HG02678 (cell line): ENCODE results near the gene NPAS2.

Source experiments
- ATAC-seq: cut with Tn5 transposase; IDR thresholded peaks from one replicate; pipeline ENCODE4 v1.9.1; 2021; ENCODE audit warnings: mild to moderate bottlenecking, moderate library complexity; ENCODE audit not compliant: unreplicated experiment

Gene NPAS2

DNA sequence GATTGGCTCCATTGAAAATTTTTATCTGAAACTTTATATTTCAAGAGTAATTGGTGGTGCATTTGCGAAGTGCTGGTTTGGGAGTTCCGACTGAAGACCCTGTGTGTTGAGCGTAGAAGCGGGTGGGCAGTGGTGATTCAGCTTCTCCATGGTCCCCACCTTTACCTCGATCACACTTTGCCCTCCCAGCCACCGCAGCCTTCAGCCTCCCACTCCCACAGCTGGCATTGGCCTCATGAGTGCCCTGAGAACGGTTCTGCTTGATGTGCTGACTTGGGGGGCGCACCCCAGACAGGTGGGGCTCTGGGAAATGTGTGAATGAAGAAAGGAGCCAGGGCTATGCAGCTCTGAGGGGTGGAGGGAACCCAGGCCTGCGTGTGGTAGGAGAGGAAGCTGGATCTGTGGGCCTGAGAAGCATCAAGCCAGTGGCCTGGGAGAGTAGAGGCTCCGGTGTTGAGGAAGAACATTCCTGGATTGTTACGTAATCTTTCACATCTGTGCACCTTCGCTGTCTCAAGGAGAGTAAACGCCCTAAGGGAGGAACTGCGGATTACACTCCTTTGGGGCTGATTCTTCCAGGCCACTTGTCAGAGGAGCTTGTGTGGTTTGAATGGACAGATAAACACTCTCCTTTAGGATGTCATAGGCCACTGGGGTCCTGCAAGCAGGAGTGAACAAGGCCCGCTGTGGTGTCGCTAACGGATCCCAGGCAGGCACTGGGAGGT, 83.8 kb downstream of the NPAS2 start:
- ATAC-seq: no peak

GRCh38 chr2:100905132-100905805, 85.3 kb downstream of the NPAS2 start:
- no peak for ATAC-seq

GRCh38 chr2:100906131-100906530, 86.2 kb downstream of the NPAS2 start:
- no peak for ATAC-seq

GRCh38 chr2:100906679-100907078, 86.7 kb downstream of the NPAS2 start:
- no peak for ATAC-seq

GRCh38 chr2:100907832-100908231, 87.9 kb downstream of the NPAS2 start:
- no peak for ATAC-seq

- ATAC-seq: no peak
Observed at GRCh38 chr2:100909534-100910081, 89.7 kb downstream of the NPAS2 start.

DNA sequence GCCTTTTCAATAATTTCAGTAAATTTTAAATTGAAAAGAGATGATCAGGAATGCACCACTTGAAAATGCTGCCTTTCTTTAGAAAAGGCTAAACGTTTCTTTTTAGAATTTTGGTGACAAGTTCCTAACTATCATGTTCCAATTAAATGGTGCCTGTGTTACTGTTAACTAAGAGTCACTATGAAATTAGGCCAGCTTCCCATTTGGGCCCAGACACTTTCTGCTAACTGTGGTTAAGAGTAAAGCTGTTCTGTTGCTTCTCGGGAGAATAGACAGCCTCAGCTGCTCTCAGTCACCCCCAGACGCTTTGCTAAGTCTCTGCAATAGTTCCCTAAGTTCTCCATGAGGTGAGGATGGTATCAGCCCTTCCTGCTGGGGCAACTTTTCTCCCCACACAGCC, 90.2 kb downstream of the NPAS2 start:
- no peak for ATAC-seq

DNA sequence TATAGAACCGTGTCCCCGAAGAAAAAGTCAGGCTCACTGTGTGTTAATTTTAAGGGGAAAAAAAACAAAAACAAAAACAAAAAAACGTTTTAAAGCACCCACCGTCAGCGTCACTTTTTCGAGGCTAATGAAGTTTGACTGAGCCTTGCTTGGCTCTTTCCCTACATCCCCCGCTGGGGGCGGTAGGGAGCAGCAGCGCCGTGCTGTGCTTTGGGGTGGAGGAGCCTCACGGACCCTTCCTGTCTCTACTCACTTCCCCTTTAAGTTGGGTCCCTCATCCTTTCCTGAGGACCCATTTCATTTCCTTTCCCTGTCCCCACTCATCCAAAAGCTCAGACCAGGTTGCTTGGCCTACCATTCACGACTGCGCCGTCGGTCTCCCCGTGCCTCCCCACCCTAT, 99.4 kb downstream of the NPAS2 start:
- no peak for ATAC-seq

- ATAC-seq: no peak
Observed at GRCh38 chr2:100921685-100922161, 101.8 kb downstream of the NPAS2 start.

DNA sequence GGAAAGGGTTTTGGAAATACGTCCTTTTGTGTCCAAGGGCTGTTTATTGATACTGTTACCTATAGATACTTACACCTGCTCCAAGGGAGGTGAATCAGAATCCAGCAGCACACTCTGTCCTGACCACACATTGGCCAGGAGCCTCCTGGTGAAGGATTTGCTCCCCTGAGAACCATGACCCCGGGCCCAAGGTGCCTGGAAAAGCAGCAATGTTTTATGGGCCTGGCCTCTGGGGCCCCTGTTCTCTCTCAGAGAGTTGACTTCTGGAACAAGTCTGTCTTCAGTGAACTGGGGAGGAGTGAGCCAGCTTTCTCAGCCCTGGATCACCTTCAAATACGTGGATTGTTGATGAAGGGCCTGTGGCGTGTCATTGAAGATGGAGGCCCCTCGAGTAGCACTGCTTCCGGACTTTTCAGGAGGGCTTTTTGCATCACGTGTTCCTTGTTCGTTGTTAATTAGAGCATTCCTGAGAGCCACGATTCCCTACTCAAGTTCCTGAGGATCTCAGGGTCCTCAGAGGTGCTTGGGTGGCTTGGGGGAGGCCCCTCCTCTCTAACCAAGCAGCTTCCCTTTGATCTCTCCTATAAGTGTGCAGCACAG, 103.6 kb downstream of the NPAS2 start:
- ATAC-seq: no peak

DNA sequence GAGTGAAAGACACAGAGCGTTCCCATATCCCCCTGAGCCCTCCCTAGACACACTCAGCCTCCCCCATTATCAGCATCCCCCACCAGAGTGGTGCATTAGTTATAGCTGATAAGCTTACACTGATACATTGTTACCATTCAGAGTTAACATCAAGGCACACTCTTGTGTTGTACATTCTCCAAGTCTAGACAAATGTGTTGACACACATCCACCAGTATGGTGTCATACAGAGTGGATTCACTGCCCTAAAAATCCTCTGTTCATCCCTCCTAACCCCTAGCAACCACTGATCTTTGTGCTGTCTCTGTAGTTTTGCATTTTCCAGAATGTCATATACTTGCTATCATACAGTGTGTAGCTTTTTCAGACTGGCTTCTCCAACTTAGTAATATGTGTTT, 104.2 kb downstream of the NPAS2 start:
- ATAC-seq: no peak

DNA sequence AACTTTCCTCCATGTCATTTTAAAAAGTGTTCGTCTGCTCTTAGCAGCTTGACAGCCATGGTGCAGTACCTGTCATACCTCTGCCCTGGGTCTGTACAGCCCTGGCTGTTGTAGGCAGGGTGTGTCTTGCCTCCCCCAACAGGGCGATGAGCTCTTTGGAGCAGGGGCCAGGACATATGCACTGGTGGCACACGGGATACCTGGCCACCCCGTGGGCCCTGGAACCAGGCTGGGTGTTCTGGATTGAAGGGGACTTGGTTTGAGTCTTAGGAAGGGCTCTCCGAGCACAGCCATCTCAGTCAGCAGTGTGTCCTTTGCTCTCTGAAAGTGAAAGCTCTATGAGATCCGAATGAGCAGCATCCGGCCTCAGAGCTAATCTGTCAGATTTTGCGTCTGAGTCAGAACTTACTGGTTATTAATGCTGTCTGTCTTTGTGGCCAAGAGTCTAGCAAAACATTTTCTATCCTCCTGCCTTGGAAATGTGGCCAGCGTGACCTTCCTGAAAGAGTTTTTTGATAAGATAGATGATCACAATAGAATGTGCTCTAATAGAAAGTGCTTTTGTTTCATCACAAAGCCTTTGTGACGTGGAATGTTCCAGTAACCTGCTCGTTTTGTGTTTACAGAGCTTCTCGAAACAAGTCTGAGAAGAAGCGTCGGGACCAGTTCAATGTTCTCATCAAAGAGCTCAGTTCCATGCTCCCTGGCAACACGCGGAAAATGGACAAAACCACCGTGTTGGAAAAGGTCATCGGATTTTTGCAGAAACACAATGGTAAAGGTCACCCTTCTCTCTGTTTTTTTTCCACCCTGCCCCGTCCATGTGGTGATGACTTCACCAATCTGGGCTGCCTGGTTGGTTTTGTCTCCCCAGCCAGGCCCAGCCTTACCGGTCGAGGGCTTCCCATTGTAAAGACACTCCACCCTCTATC, 104.8 kb downstream of the NPAS2 start:
- ATAC-seq: peak; percentile 98

DNA sequence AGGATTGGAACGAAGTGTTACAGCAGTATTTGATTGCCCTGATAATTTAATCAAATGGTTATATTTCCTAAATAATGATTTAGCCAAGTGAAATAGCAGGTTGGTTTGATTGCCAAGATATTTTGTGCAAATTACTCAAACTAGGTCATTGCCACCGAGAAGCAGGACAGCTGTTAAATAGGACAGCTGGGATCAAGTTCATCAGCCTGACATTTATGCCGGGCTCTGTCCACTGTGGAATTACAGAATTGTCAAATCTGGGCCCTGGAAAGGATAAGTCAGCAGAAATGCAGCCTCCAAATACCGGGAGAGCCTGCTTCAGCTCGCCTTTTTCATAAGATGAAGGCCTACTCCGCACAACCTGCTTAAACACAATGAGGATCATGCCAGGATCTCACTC, 108.3 kb downstream of the NPAS2 start:
- no peak for ATAC-seq

DNA sequence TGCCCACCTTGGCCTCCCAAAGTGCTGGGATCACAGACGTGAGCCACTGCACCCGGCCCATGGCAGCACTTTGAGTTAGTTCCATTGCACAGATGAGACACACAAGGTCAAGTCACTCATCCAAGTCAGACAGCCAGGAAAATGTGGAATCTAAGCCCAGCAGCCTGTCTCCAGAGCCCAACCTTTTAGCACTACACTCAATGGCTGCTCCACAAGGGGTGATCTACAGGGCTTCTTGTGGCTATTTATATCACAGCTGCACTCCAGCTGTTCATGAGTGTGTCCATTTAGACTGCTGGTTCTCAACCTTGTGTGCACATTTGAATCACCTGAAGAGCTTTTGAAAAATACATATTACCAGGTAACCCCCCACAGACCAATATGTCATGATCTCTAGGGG, 109.2 kb downstream of the NPAS2 start:
- ATAC-seq: no peak

DNA sequence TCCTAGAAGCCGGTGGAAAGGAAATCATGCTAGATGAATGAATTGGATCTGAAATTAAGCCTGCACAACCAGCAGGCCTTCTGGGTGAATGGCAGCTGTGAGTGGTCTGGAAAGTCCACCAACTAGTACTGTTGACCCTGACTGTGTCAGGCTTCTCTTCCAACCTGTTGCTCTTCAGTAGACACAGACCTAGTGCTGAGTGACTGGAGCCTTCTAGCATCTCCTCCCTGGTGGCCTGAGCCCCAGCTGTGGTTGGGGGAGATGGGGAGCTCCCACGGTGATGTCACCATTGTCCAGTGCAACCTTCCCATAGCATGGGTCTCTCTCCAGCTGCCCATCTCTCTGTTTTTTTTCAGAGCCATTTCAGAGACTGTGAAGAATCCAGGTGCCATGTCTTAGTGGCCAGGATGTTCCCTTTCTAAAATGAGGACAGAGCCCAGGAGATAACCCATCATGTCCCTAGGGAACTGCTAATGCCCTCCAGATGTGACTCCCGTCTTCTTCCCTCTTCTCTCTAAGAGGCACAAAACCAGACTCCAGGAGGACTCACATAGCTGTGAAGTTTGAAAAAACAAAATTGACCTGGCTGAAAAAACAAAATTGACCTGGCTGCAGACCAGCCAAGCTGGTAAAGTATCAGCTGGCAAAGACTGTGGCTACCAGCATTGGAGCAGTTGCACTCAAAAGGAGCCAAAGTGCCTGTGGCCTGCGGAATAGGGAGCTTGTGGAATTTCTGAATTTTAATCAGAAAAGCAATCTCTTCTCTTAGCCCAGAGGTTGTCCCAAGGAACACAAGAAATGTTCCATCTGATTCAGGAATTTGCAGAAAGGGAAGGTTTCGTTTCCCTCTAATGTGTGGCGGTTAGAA, 114.8 kb downstream of the NPAS2 start:
- no peak for ATAC-seq

- no peak for ATAC-seq
Observed at GRCh38 chr2:100935372-100935752, 115.4 kb downstream of the NPAS2 start.

- ATAC-seq: no peak
Observed at GRCh38 chr2:100936070-100936741, 116.3 kb downstream of the NPAS2 start.

GRCh38 chr2:100936972-100937542, 117.1 kb downstream of the NPAS2 start:
- ATAC-seq: no peak
